SK-N-MC (cell line): ENCODE results near the gene CDKAL1.

Experiments
- EZH2 ChIP-seq: fragments of 200-600 bp; sonication (generic); IDR thresholded peaks from one replicate; pipeline ENCODE4 v1.6.1; 2017; ENCODE audit warnings: antibody characterized with exemption
- POLR2AphosphoS5 ChIP-seq: IDR thresholded peaks from 2 replicates; pipeline ENCODE4 v1.6.1; 2012; ENCODE audit warnings: mild to moderate bottlenecking, low read depth, low read length, borderline replicate concordance

DNA sequence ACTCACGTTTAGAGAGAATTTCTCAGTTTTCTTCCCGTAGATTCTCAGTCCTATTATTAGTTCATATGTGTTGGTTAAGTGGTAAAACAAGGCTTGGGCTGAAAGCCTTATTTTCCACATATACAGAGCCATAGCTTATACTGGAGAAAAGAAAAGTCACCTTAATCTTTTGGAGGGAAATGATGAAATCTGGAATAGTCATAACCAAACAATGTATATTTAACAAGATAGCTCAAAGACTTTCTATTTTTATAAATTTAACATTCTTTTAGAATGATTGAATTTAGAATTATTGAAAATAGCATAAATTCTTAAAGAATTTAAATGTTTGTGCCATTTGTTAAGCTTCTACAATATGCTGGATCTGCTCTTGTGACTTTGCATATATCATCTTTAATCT is 85.8 kb downstream of the CDKAL1 start:
- TF ChIP-seq EZH2 (no peak), POLR2AphosphoS5 (no peak)
